Measurements from ENCODE around the gene NAXD.
"Not testable (repeated sequence)": the region's sequence is repeated elsewhere in the genome, so short reads cannot be mapped to it uniquely, and the experiment has no call there.

Gene NAXD

GRCh38 chr13:110615322-110616102 lies at the start of gene NAXD:
Gene NAXD, plus strand, starts transcription at chr13:110615545. Its CDS starts 57 bp downstream, at chr13:110615602.
- peaks cover 9% of the 10 kb centered on the region for H3K36me3 Mint-ChIP-seq (ENCODE audit: low read depth)
- peak within 1 kb of the TSS; percentile 95 for H3K27ac Mint-ChIP-seq
- DNase-seq (ENCODE audit: low spot score): peak; percentile 81
- H3K9me3 Mint-ChIP-seq: peaks cover 3% of the 10 kb centered on the region
- peaks cover 3% of the 10 kb centered on the region for H3K27me3 Mint-ChIP-seq (ENCODE audit: low read depth)
- H3K4me3 Mint-ChIP-seq: peak within 1 kb of the TSS; percentile 96
- H3K4me1 Mint-ChIP-seq (ENCODE audit: low read depth): peaks cover 25% of the 10 kb centered on the region

GRCh38 chr13:110566171-110566570 lies 49.2 kb upstream of the NAXD start:
- Mint-ChIP-seq H3K36me3 (ENCODE audit: low read depth) (no peaks in the 10 kb centered on the region), H3K27ac (no peak overlapping the region), H3K9me3 (no peaks in the 10 kb centered on the region), H3K4me1 (ENCODE audit: low read depth) (peaks cover 3% of the 10 kb centered on the region), H3K27me3 (ENCODE audit: low read depth) (peaks cover 38% of the 10 kb centered on the region), H3K4me3 (no peak overlapping the region)
- no peak for DNase-seq (ENCODE audit: low spot score)

- Mint-ChIP-seq H3K9me3 (no peaks in the 10 kb centered on the region), H3K27me3 (ENCODE audit: low read depth) (peaks cover 36% of the 10 kb centered on the region), H3K27ac (no peak overlapping the region), H3K4me3 (no peak overlapping the region), H3K36me3 (ENCODE audit: low read depth) (no peaks in the 10 kb centered on the region), H3K4me1 (ENCODE audit: low read depth) (no peaks in the 10 kb centered on the region)
- no peak for DNase-seq (ENCODE audit: low spot score)
Measured at GRCh38 chr13:110568612-110569011, 46.7 kb upstream of the NAXD start.

GRCh38 chr13:110569962-110570361 lies 45.4 kb upstream of the NAXD start:
- not testable (repeated sequence) for H3K27ac Mint-ChIP-seq
- peaks cover 35% of the 10 kb centered on the region for H3K27me3 Mint-ChIP-seq (ENCODE audit: low read depth)

GRCh38 chr13:110570886-110571285 lies 44.5 kb upstream of the NAXD start:
- peaks cover 7% of the 10 kb centered on the region for H3K4me1 Mint-ChIP-seq (ENCODE audit: low read depth)
- no peak overlapping the region for H3K4me3 Mint-ChIP-seq
- no peaks in the 10 kb centered on the region for H3K9me3 Mint-ChIP-seq
- DNase-seq (ENCODE audit: low spot score): no peak
- no peak overlapping the region for H3K27ac Mint-ChIP-seq
- peaks cover 40% of the 10 kb centered on the region for H3K27me3 Mint-ChIP-seq (ENCODE audit: low read depth)
- H3K36me3 Mint-ChIP-seq (ENCODE audit: low read depth): no peaks in the 10 kb centered on the region

More at GRCh38 chr13:110569962-110570361, 45.4 kb upstream of the NAXD start:
- H3K4me3 Mint-ChIP-seq; H3K4me1 Mint-ChIP-seq (ENCODE audit: low read depth); H3K36me3 Mint-ChIP-seq (ENCODE audit: low read depth); H3K9me3 Mint-ChIP-seq; DNase-seq (ENCODE audit: low spot score): not testable (repeated sequence)

GRCh38 chr13:110571896-110572777 lies 43.2 kb upstream of the NAXD start:
- no peak for DNase-seq (ENCODE audit: low spot score)

GRCh38 chr13:110572778-110573118 lies 42.6 kb upstream of the NAXD start:
- peaks cover 45% of the 10 kb centered on the region for H3K27me3 Mint-ChIP-seq (ENCODE audit: low read depth)
- no peak overlapping the region for H3K4me3 Mint-ChIP-seq
- H3K4me1 Mint-ChIP-seq (ENCODE audit: low read depth): peaks cover 9% of the 10 kb centered on the region
- H3K36me3 Mint-ChIP-seq (ENCODE audit: low read depth): no peaks in the 10 kb centered on the region
- H3K27ac Mint-ChIP-seq: no peak overlapping the region
- H3K9me3 Mint-ChIP-seq: no peaks in the 10 kb centered on the region
- DNase-seq (ENCODE audit: low spot score): no peak

More at GRCh38 chr13:110571896-110572777, 43.2 kb upstream of the NAXD start:
- H3K27me3 Mint-ChIP-seq (ENCODE audit: low read depth): peaks cover 45% of the 10 kb centered on the region
- H3K9me3 Mint-ChIP-seq: no peaks in the 10 kb centered on the region
- H3K4me1 Mint-ChIP-seq (ENCODE audit: low read depth): peaks cover 9% of the 10 kb centered on the region
- no peak overlapping the region for H3K27ac Mint-ChIP-seq
- H3K36me3 Mint-ChIP-seq (ENCODE audit: low read depth): no peaks in the 10 kb centered on the region
- H3K4me3 Mint-ChIP-seq: no peak overlapping the region

GRCh38 chr13:110574161-110574560 lies 41.2 kb upstream of the NAXD start:
- H3K4me3 Mint-ChIP-seq: no peak overlapping the region
- peaks cover 9% of the 10 kb centered on the region for H3K4me1 Mint-ChIP-seq (ENCODE audit: low read depth)
- H3K36me3 Mint-ChIP-seq (ENCODE audit: low read depth): no peaks in the 10 kb centered on the region
- H3K9me3 Mint-ChIP-seq: no peaks in the 10 kb centered on the region
- H3K27me3 Mint-ChIP-seq (ENCODE audit: low read depth): peaks cover 51% of the 10 kb centered on the region
- no peak for DNase-seq (ENCODE audit: low spot score)
- H3K27ac Mint-ChIP-seq: no peak overlapping the region

GRCh38 chr13:110575322-110576069 lies 39.8 kb upstream of the NAXD start:
- H3K4me3 Mint-ChIP-seq: peak overlapping the region; percentile 60
- H3K27ac Mint-ChIP-seq: peak overlapping the region; percentile 39

GRCh38 chr13:110576070-110576394 lies 39.3 kb upstream of the NAXD start:
- peak overlapping the region; percentile 39 for H3K27ac Mint-ChIP-seq
- DNase-seq (ENCODE audit: low spot score): no peak
- H3K36me3 Mint-ChIP-seq (ENCODE audit: low read depth): no peaks in the 10 kb centered on the region
- peak overlapping the region; percentile 60 for H3K4me3 Mint-ChIP-seq
- H3K27me3 Mint-ChIP-seq (ENCODE audit: low read depth): peaks cover 51% of the 10 kb centered on the region
- peaks cover 9% of the 10 kb centered on the region for H3K4me1 Mint-ChIP-seq (ENCODE audit: low read depth)
- no peaks in the 10 kb centered on the region for H3K9me3 Mint-ChIP-seq

More at GRCh38 chr13:110575322-110576069, 39.8 kb upstream of the NAXD start:
- Mint-ChIP-seq H3K9me3 (no peaks in the 10 kb centered on the region), H3K36me3 (ENCODE audit: low read depth) (no peaks in the 10 kb centered on the region), H3K4me1 (ENCODE audit: low read depth) (peaks cover 9% of the 10 kb centered on the region), H3K27me3 (ENCODE audit: low read depth) (peaks cover 48% of the 10 kb centered on the region)
- DNase-seq (ENCODE audit: low spot score): peak; percentile 31

GRCh38 chr13:110576736-110577476 lies 38.4 kb upstream of the NAXD start:
- Mint-ChIP-seq H3K4me3 (no peak overlapping the region), H3K9me3 (no peaks in the 10 kb centered on the region), H3K36me3 (ENCODE audit: low read depth) (no peaks in the 10 kb centered on the region), H3K4me1 (ENCODE audit: low read depth) (peaks cover 9% of the 10 kb centered on the region), H3K27me3 (ENCODE audit: low read depth) (peaks cover 52% of the 10 kb centered on the region), H3K27ac (no peak overlapping the region)
- DNase-seq (ENCODE audit: low spot score): no peak

- no peak for DNase-seq (ENCODE audit: low spot score)
- peaks cover 46% of the 10 kb centered on the region for H3K27me3 Mint-ChIP-seq (ENCODE audit: low read depth)
- no peak overlapping the region for H3K27ac Mint-ChIP-seq
- H3K4me3 Mint-ChIP-seq: no peak overlapping the region
- no peaks in the 10 kb centered on the region for H3K36me3 Mint-ChIP-seq (ENCODE audit: low read depth)
- no peaks in the 10 kb centered on the region for H3K9me3 Mint-ChIP-seq
- peaks cover 9% of the 10 kb centered on the region for H3K4me1 Mint-ChIP-seq (ENCODE audit: low read depth)
Measured at GRCh38 chr13:110578363-110578762, 37.0 kb upstream of the NAXD start.

- Mint-ChIP-seq H3K9me3 (no peaks in the 10 kb centered on the region), H3K27ac (no peak overlapping the region), H3K27me3 (ENCODE audit: low read depth) (peaks cover 34% of the 10 kb centered on the region), H3K36me3 (ENCODE audit: low read depth) (no peaks in the 10 kb centered on the region), H3K4me1 (ENCODE audit: low read depth) (peaks cover 3% of the 10 kb centered on the region), H3K4me3 (no peak overlapping the region)
- no peak for DNase-seq (ENCODE audit: low spot score)
Measured at GRCh38 chr13:110580800-110581199, 34.5 kb upstream of the NAXD start.
